ENCODE measurements around the gene KIF13A.

Gene KIF13A

GRCh38 chr6:17932330-17932852 lies 55.0 kb downstream of the KIF13A start:
- no peak overlapping the region for H3K4me3 ChIP-seq (ENCODE audit: low read depth, low read length)
- TF ChIP-seq CTCF (IDR thresholded peaks at IDR 0.05; ENCODE audit: low read depth, low read length) = no peak
- H3K9me3 ChIP-seq = no peaks in the 10 kb centered on the region
- H3K4me1 ChIP-seq = no peaks in the 10 kb centered on the region
- H3K27me3 ChIP-seq = no peaks in the 10 kb centered on the region
- H3K36me3 ChIP-seq = no peaks in the 10 kb centered on the region
- no peak for DNase-seq

- TF ChIP-seq CTCF (IDR thresholded peaks at IDR 0.05; ENCODE audit: low read depth, low read length) = no peak
- Histone ChIP-seq H3K4me1 (no peaks in the 10 kb centered on the region), H3K27me3 (no peaks in the 10 kb centered on the region), H3K9me3 (no peaks in the 10 kb centered on the region), H3K4me3 (ENCODE audit: low read depth, low read length) (no peak overlapping the region), H3K36me3 (no peaks in the 10 kb centered on the region)
- no peak for DNase-seq
Measured at GRCh38 chr6:17931227-17931626, 56.2 kb downstream of the KIF13A start.

- H3K36me3 ChIP-seq = no peaks in the 10 kb centered on the region
- H3K4me1 ChIP-seq = no peaks in the 10 kb centered on the region
- no peaks in the 10 kb centered on the region for H3K9me3 ChIP-seq
- no peak for TF ChIP-seq CTCF (IDR thresholded peaks at IDR 0.05; ENCODE audit: low read depth, low read length)
- DNase-seq = no peak
- no peak overlapping the region for H3K4me3 ChIP-seq (ENCODE audit: low read depth, low read length)
- H3K27me3 ChIP-seq = no peaks in the 10 kb centered on the region
Measured at GRCh38 chr6:17930321-17930993, 57.0 kb downstream of the KIF13A start.

- Histone ChIP-seq H3K4me1 (no peaks in the 10 kb centered on the region), H3K9me3 (no peaks in the 10 kb centered on the region), H3K27me3 (no peaks in the 10 kb centered on the region), H3K4me3 (ENCODE audit: low read depth, low read length) (no peak overlapping the region), H3K36me3 (no peaks in the 10 kb centered on the region)
- no peak for DNase-seq
- no peak for TF ChIP-seq CTCF (IDR thresholded peaks at IDR 0.05; ENCODE audit: low read depth, low read length)
Measured at GRCh38 chr6:17928514-17929430, 58.7 kb downstream of the KIF13A start.

- Histone ChIP-seq H3K4me3 (ENCODE audit: low read depth, low read length) (no peak overlapping the region), H3K4me1 (no peaks in the 10 kb centered on the region), H3K36me3 (no peaks in the 10 kb centered on the region), H3K27me3 (no peaks in the 10 kb centered on the region), H3K9me3 (no peaks in the 10 kb centered on the region)
- TF ChIP-seq CTCF (IDR thresholded peaks at IDR 0.05; ENCODE audit: low read depth, low read length) = no peak
- DNase-seq = no peak
Measured at GRCh38 chr6:17927705-17928104, 59.7 kb downstream of the KIF13A start.
